Left cardiac atrium (tissue), 4 donors: Measurements from ENCODE around the gene RORC. TPM values are rescaled to one million over a fixed set of nuclear protein-coding genes. Genes with fewer than 3 reads are reported as not detected.

Experiments
- ATAC-seq, 2 donors: fragments of 200-7000 bp; cut with Tn5 transposase; one replicate each; pipeline ENCODE4 v1.9.1; 2020; ENCODE audit warnings: mild to moderate bottlenecking in 2 of 2, moderate library complexity in 2 of 2
- DNase-seq: peaks from one replicate; pipeline ENCODE4 v3.0.0-alpha.2; 2020
- intact Hi-C, 2 donors: fragments of 100-400 bp; cut with DNase I; formaldehyde crosslinking; loops; one replicate each; pipeline versions ENCODE4 v1.14.1 to v1.15.1; 2022 to 2023
- total RNA-seq, 2 donors: library from RNA; stranded (reverse); fragmentation: NEBNext Ultra II Directional; extraction: Animal tissue kit (Norgen Biotek cat#: 25700); gene quantifications; one replicate each; pipeline ENCODE4 v1.2.1, GENCODE V29; 2021
- donor health status: DM: no; HTN: yes; CAD: no.
- donor health status: DM: no; HTN: yes; CAD: no; lungs with severe emphysema.
- donor health status: DM: yes; HTN: yes; CAD: no.
- donor health status: Dilated cardiomyopathy.

RORC gene
- total RNA-seq, 2 donors from 2014 or later, result 2.3 to 6.1 TPM

- no peak for ATAC-seq
- intact Hi-C loops, result no loop called here
- no peak for DNase-seq
These were observed 21.1 kb upstream of the RORC start for GRCh38 chr1:151852733-151853132.

- DNase-seq (no peak), ATAC-seq (no peak)
- intact Hi-C loops, result no loop called here
These were observed 20.3 kb upstream of the RORC start for GRCh38 chr1:151851886-151852285.

GRCh38 chr1:151849871-151850270 is 18.3 kb upstream of the RORC start:
- intact Hi-C loops, result no loop called here
- ATAC-seq (no peak), DNase-seq (no peak)

- ATAC-seq (no peak), DNase-seq (no peak)
- intact Hi-C loops, result no loop called here
These were observed 17.5 kb upstream of the RORC start for GRCh38 chr1:151849126-151849525.

GRCh38 chr1:151847867-151848596 is 16.4 kb upstream of the RORC start:
- DNase-seq (no peak), ATAC-seq (peak; percentile 35 to 51)
- intact Hi-C loops, result no loop called here

GRCh38 chr1:151846686-151847237 is 15.2 kb upstream of the RORC start:
- intact Hi-C loops, result no loop called here
- no peak for ATAC-seq

GRCh38 chr1:151846062-151846568 is 14.5 kb upstream of the RORC start:
- ATAC-seq, result peak in 1 of 2 donors; percentile 10

More at GRCh38 chr1:151846686-151847237, 15.2 kb upstream of the RORC start:
- DNase-seq, result no peak

GRCh38 chr1:151843398-151843797 is 11.8 kb upstream of the RORC start:
- intact Hi-C loops, result no loop called here
- ATAC-seq (no peak), DNase-seq (no peak)

More at GRCh38 chr1:151846062-151846568, 14.5 kb upstream of the RORC start:
- DNase-seq, result no peak
- intact Hi-C loops, result no loop called here

- no peak for ATAC-seq
- peak; percentile 6 for DNase-seq
- intact Hi-C loops, result no loop called here
These were observed 9.5 kb upstream of the RORC start for GRCh38 chr1:151841141-151841540.

GRCh38 chr1:151840421-151840820 is 8.8 kb upstream of the RORC start:
- ATAC-seq (no peak), DNase-seq (peak; percentile 15)
- intact Hi-C loops, result no loop called here

GRCh38 chr1:151839457-151840403 is 8.1 kb upstream of the RORC start, which contains the start of gene C2CD4D:
Gene C2CD4D, minus strand, starts transcription at chr1:151839820. Its CDS starts 831 bp downstream, at chr1:151838989.
- ATAC-seq (peak; percentile 48 to 81), DNase-seq (peak; percentile 56)
- intact Hi-C loops, result loop anchor here in 1 of 2 donors (5.0 to 10.0 kb wide), 2 partner anchors 247 to 395 kb away; no protein-coding TSS in a partner anchor

- DNase-seq, result no peak
- ATAC-seq, result peak; percentile 5 to 6
- intact Hi-C loops, result loop anchor here in 1 of 2 donors (5.0 to 10.0 kb wide), 2 partner anchors 247 to 394 kb away; no protein-coding TSS in a partner anchor
These were observed 7.4 kb upstream of the RORC start for GRCh38 chr1:151839082-151839412.

GRCh38 chr1:151838222-151839081 is 6.8 kb upstream of the RORC start:
- DNase-seq (peak; percentile 27), ATAC-seq (peak; percentile 42 to 54)
- intact Hi-C loops, result loop anchor here in 1 of 2 donors (5.0 to 10.0 kb wide), 2 partner anchors 246 to 394 kb away; no protein-coding TSS in a partner anchor

- DNase-seq (no peak), ATAC-seq (no peak)
- intact Hi-C loops, result loop anchor here in 1 of 2 donors (5.0 to 10.0 kb wide), 2 partner anchors 246 to 393 kb away; no protein-coding TSS in a partner anchor
These were observed 6.3 kb upstream of the RORC start for GRCh38 chr1:151837884-151838221.

- ATAC-seq (no peak), DNase-seq (peak; percentile 3)
- intact Hi-C loops, result loop anchor here in 1 of 2 donors (5.0 to 10.0 kb wide), 2 partner anchors 245 to 392 kb away; no protein-coding TSS in a partner anchor
These were observed 5.6 kb upstream of the RORC start for GRCh38 chr1:151837197-151837596.

GRCh38 chr1:151835596-151835995 is 4.0 kb upstream of the RORC start:
- ATAC-seq (no peak), DNase-seq (no peak)
- intact Hi-C loops, result loop anchor here in 1 of 2 donors (5.0 to 10.0 kb wide), 2 partner anchors 243 to 391 kb away; no protein-coding TSS in a partner anchor

- DNase-seq, result no peak
- no peak for ATAC-seq
- intact Hi-C loops, result loop anchor here in 1 of 2 donors (10.0 kb wide), 1 partner anchor 389 kb away; no protein-coding TSS in a partner anchor
These were observed 2.6 kb upstream of the RORC start for GRCh38 chr1:151834239-151834638.
